GM12872 (cell line): ENCODE data around the gene CSMD2.

Experiments used
- CTCF ChIP-seq: IDR thresholded peaks from 3 replicates; pipeline ENCODE4 v1.5.1; 2011; ENCODE audit warnings: low read depth, mild to moderate bottlenecking, low read length, moderate library complexity; ENCODE audit not compliant: insufficient read depth

Gene CSMD2

DNA sequence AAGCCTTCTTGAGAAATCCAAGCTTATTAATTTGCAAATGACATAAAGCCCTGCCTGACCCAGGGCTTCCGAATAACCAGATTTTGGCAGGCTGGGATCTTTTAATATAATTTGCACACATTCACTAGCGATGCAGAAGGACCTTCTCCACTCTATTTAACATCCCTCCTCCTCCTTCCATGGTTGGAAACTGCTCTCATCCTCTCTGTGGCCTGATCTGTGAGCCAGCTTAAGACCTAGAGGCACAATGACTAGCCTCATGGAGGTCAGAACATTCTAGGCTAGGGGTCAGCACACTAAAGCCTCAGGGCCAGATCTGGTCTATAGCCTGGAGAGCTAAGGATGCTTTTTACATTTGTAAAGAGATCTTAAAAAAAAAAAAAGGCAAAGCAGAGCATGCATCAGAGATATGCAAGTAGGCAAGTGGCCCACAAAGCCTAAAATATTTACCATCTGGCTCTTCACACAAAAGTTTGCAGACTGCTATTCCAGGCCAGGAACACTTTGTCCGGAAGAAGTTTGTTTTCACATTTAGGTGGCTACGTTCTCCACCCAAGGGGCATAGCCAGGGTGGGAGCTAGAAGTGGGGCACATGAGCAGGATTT lies 439.4 kb downstream of the CSMD2 start:
- no peak for TF ChIP-seq CTCF

DNA sequence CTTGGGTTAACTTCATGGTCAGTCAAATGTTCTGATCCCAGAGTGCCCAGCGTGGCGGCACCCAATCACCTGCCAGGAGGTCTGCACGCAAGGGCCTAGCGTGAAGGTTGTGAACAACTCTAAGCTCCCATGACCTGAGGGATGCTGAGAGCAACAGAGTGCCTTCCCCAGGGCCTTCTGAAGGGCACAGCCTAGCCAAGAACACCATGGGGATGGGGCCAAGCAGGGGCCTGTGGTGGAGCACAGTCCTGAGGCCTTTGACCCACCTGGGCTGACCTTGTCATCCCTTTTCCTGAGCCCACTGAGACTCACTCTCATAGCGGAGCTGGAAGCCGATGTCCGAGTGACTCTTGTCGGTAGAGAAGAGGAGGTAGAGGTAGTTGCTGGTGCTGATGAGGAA lies 440.0 kb downstream of the CSMD2 start:
- no peak for TF ChIP-seq CTCF

DNA sequence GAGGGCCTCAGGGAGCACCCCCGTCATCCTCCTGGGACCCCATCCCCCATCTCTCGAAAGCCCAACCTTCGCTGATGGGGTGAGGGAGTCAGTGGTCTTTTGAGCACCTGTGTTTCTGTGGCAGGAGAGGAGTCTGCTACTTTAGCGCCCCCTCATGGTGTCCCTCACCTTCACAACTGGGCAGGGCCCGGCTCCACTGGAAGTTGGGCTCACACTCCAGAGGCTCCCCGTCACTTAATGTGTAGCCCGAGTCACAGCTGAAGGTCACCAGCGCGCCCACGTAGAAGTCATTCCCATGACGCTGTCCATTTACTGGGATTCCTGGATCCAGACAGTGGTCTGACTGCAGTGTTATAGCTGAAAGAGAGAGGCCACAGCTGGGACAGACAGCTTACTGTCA lies 440.7 kb downstream of the CSMD2 start:
- TF ChIP-seq CTCF = 0 out of 3 replicates have a peak, but pooled peaks have one; percentile 18

- TF ChIP-seq CTCF = no peak
Measured at GRCh38 chr1:33723251-33723650, 441.8 kb downstream of the CSMD2 start.

DNA sequence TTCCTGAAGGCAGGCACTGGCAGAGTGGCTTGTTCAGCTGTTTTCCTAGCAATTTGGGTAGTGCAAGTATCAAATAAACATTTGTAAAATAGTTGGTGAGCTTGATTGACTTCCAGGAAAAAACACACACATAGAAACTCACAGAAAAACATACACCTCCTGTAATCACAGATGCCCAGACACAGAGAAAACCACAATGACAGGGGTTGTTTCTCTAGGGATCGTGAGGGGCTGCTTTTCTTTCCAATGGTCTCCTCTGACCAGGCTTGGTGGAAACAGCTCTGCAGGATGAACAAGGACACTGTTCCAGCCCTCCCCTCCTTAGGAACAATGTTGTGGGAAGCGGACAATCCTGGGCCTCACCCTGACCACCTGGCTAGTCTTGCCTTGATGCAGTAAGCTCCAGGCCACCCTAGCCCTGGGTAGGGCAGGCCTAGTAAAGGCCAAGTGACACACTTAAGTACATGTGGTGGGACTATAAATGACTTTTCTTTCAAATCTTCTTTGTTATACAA lies 443.7 kb downstream of the CSMD2 start:
- TF ChIP-seq CTCF = no peak

DNA sequence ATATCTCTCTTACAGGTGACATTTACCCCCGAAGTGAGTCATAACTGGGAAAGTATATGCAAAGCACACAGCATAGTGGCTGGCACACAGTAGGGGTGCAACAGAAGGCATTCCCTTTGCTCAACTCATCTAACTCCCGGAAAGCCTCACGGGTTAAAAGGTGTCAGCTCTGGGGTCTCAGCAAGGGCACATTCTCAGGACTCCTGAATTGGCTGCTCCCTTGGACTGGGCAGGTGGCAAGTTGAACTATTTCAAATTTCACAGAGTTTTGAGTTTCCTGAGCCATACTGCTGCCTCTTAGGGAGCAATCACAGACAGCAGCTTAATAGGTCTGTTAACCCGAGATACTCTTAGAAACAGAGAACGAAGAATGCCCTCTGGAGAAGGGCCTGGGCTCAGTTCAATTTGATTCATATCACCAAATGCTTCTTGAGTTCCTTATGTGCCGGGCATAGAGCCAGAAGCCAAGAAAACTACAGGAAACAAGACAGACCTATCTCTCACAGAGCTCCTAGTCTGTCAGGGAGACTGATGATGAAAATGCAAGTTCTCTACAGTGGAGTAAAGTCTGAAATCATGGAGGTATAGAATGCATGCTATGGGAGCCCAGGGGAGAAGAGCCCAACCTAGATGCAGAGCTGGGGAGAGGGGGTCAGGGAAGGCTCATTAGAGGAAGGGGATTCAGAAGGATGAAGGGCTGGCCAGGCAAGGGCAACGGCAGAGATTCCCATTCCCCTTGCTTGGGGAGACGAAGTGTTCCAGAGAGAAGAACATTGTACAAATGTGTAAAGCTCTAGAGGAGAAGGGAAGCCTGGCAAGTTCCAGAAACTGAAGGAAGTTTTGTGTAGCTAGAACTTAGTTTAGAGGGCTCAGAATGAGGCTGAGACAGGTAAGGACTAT lies 445.0 kb downstream of the CSMD2 start:
- TF ChIP-seq CTCF = no peak

GRCh38 chr1:33719326-33719725 lies 445.7 kb downstream of the CSMD2 start:
- no peak for TF ChIP-seq CTCF
